K562 (cell line): ENCODE data around the gene MYO3B. TPM values are rescaled to one million over a fixed set of nuclear protein-coding genes. Genes with fewer than 3 reads are reported as not detected.

ENCODE experiments used
- ATF7 ChIP-seq: fragments of 450-650 bp; IDR thresholded peaks from 2 replicates; pipeline ENCODE4 v1.7.1; 2014; ENCODE audit warnings: mild to moderate bottlenecking, moderate library complexity
- EP400 ChIP-seq: fragments of 450-650 bp; IDR thresholded peaks from 2 replicates; pipeline ENCODE4 v1.6.1; 2017; ENCODE audit warnings: antibody characterized with exemption, mild to moderate bottlenecking, moderate library complexity
- ERF ChIP-seq: fragments of 450-650 bp; formaldehyde crosslinking; IDR thresholded peaks from 2 replicates; pipeline ENCODE4 v1.4.0; 2020; ENCODE audit warnings: mild to moderate bottlenecking, mixed read lengths
- FIP1L1 ChIP-seq: fragments of 200-400 bp; formaldehyde crosslinking; IDR thresholded peaks from 2 replicates; pipeline ENCODE4 v1.6.1; 2018; ENCODE audit warnings: mild to moderate bottlenecking, low read depth, low read length; ENCODE audit not compliant: poor library complexity, severe bottlenecking
- FOXP1 ChIP-seq: sonication (generic); formaldehyde crosslinking; IDR thresholded peaks from 2 replicates; pipeline ENCODE4 v1.8.0; 2022; ENCODE audit warnings: mild to moderate bottlenecking, missing genetic modification reagents
- MCM2 ChIP-seq: fragments of 450-650 bp; IDR thresholded peaks from 2 replicates; pipeline ENCODE4 v1.6.1; 2017; ENCODE audit warnings: low read depth, mild to moderate bottlenecking
- NELFE ChIP-seq: IDR thresholded peaks from 2 replicates; pipeline ENCODE4 v1.6.1; 2011; ENCODE audit warnings: mild to moderate bottlenecking; ENCODE audit not compliant: insufficient read depth, insufficient read length
- NFYB ChIP-seq: IDR thresholded peaks from 2 replicates; pipeline ENCODE4 v1.6.1; 2011; ENCODE audit warnings: mild to moderate bottlenecking, moderate library complexity; ENCODE audit not compliant: insufficient read length; ENCODE audit errors: extremely low read depth
- RAD51 ChIP-seq: fragments of 450-650 bp; IDR thresholded peaks from 2 replicates; pipeline ENCODE4 v1.7.1; 2016; ENCODE audit warnings: low read depth, mild to moderate bottlenecking, borderline replicate concordance
- SUPT5H ChIP-seq: fragments of 450-650 bp; IDR thresholded peaks from 2 replicates; pipeline ENCODE4 v1.6.1; 2016
- TCF3 ChIP-seq: sonication (generic); formaldehyde crosslinking; IDR thresholded peaks from 2 replicates; pipeline ENCODE4 v1.4.0; 2020; ENCODE audit warnings: mild to moderate bottlenecking, missing genetic modification reagents
- ZFP30 ChIP-seq: fragments of 250-450 bp; sonication (Bioruptor Pico); IDR thresholded peaks from 2 replicates; pipeline ENCODE4 v1.8.0; 2022; ENCODE audit warnings: moderate library complexity, mild to moderate bottlenecking, inconsistent platforms, borderline replicate concordance
- ZKSCAN8 ChIP-seq: fragments of 200-800 bp; sonication (Bioruptor generic); IDR thresholded peaks from 2 replicates; pipeline ENCODE4 v1.6.1; 2016; ENCODE audit warnings: missing genetic modification characterization, missing compliant biosample characterization
- ZNF121 ChIP-seq: sonication (generic); formaldehyde crosslinking; conservative IDR thresholded peaks from 2 replicates; pipeline ENCODE4 v1.8.0; 2022; ENCODE audit warnings: missing genetic modification reagents
- ZNF165 ChIP-seq: fragments of 250-450 bp; sonication (Bioruptor Pico); IDR thresholded peaks from 2 replicates; pipeline ENCODE4 v1.4.0; 2020; ENCODE audit warnings: borderline replicate concordance
- ZNF780A ChIP-seq: fragments of 250-450 bp; sonication (Bioruptor Pico); IDR thresholded peaks from 2 replicates; pipeline ENCODE4 v1.5.0; 2021; ENCODE audit warnings: mild to moderate bottlenecking
- polyA plus RNA-seq, 8 experiments: library from polyadenylated mRNA; depleted of rRNA in 4 of 8; stranded (reverse) in 5 of 8; unstranded in 3 of 8; fragments of >200 nt; fragmentation: Nextera tagmentation in 2 of 8; fragmentation: Illumina TruSeq in 1 of 8; extraction: Ambion mirVana in 2 of 8; extraction: Trizol in 1 of 8; gene quantifications; 2 replicates each; pipeline versions ENCODE4 v1.2.1 to v1.2.3, GENCODE V29; 2011 to 2014; ENCODE audit warnings: inconsistent platforms in 1 of 8, missing spikeins in 1 of 8
- total RNA-seq, 7 experiments: library from RNA; depleted of rRNA in 6 of 7; stranded (reverse); fragments of >200 nt in 6 of 7; fragmentation: Illumina TruSeq in 2 of 7; extraction: Trizol in 2 of 7; gene quantifications; 2 replicates each; pipeline versions ENCODE4 v1.2.1 to v1.2.3, GENCODE V29; 2011 to 2021; ENCODE audit warnings: low replicate concordance in 1 of 7
- TF ChIP-seq, protein P1 (sequence below): fragments of 250-450 bp; sonication (Bioruptor Pico); IDR thresholded peaks from 2 replicates; pipeline ENCODE4 v1.5.0; 2021
- TF ChIP-seq, protein P2 (sequence below): fragments of 450-650 bp; IDR thresholded peaks from 2 replicates; pipeline ENCODE4 v1.6.1; 2016; ENCODE audit warnings: antibody characterized with exemption
- TF ChIP-seq, protein P3 (sequence below): fragments of 250-450 bp; sonication (Bioruptor Pico); IDR thresholded peaks from 2 replicates; pipeline ENCODE4 v1.4.0; 2020; ENCODE audit warnings: mild to moderate bottlenecking, moderate library complexity
- TF ChIP-seq, protein P4 (sequence below): sonication (generic); formaldehyde crosslinking; IDR thresholded peaks from 2 replicates; pipeline ENCODE4 v1.8.1; 2023; ENCODE audit warnings: mild to moderate bottlenecking, missing genetic modification reagents

Gene MYO3B
- total and polyA plus RNA-seq, 9 of the 15 experiments (the other 6 are each of a cell fraction or from before 2014, with no cell fraction given): 2.7 to 6.5 (median 3.6) TPM

DNA sequence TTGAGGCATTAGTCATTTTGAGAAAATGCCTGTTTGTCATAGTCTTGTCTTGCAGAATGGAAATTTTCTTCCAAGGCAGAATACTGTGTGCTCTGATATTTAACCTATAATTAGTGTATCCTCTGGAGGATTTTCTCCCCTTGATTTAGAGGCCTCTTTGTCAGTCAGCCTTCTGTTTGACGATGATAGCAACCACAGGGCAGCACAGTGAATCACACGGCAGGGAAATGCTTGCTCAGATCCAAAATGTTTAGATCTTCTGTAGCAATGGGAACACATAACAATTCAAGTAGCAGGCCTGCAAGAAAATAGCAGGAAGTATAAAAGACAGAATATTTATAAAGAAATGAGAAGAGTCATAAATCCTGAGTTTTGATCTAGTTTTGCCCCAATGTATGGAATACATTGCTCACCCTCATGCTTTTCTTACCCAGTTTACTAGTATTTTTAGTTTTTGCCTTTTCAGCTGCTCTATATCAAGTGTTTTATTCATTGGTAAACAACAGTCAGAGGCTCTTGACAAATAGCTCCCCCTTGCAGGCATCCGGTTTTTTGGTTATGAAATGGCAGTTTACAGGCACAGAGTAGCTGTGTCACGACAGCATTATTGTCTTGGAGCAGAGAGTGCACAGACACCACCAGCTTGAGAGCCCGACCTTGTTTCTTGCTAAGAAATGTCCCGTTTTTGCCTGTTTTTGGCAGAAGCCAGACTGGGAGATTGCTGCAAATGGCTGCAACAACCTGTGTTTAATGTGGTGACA lies 185.1 kb downstream of the MYO3B start (continued):
- TF ChIP-seq, protein P1, sequence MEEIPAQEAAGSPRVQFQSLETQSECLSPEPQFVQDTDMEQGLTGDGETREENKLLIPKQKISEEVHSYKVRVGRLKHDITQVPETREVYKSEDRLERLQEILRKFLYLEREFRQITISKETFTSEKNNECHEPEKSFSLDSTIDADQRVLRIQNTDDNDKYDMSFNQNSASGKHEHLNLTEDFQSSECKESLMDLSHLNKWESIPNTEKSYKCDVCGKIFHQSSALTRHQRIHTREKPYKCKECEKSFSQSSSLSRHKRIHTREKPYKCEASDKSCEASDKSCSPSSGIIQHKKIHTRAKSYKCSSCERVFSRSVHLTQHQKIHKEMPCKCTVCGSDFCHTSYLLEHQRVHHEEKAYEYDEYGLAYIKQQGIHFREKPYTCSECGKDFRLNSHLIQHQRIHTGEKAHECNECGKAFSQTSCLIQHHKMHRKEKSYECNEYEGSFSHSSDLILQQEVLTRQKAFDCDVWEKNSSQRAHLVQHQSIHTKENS (CRISPR knock-in tag): no peak
- no peak for TF ChIP-seq FOXP1 (CRISPR knock-in tag)
- TF ChIP-seq ATF7: no peak
- no peak; the same call in 1 of the 2 replicates for TF ChIP-seq EP400
- peak; percentile 47; the same call in 1 of the 2 replicates for TF ChIP-seq ERF (CRISPR knock-in tag)
- TF ChIP-seq, protein P2, sequence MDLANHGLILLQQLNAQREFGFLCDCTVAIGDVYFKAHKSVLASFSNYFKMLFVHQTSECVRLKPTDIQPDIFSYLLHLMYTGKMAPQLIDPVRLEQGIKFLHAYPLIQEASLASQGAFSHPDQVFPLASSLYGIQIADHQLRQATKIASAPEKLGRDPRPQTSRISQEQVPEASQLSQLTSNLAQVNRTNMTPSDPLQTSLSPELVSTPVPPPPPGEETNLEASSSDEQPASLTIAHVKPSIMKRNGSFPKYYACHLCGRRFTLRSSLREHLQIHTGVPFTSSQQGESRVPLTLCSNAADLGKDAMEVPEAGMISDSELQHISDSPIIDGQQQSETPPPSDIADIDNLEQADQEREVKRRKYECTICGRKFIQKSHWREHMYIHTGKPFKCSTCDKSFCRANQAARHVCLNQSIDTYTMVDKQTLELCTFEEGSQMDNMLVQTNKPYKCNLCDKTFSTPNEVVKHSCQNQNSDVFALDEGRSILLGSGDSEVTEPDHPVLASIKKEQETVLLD: no peak
- TF ChIP-seq MCM2: no peak
- TF ChIP-seq RAD51: no peak
- no peak for TF ChIP-seq NFYB
- TF ChIP-seq FIP1L1: no peak
- TF ChIP-seq ZNF165: no peak
- TF ChIP-seq ZNF121: peak; percentile 47; the same call in 1 of the 2 replicates
- TF ChIP-seq, protein P3, sequence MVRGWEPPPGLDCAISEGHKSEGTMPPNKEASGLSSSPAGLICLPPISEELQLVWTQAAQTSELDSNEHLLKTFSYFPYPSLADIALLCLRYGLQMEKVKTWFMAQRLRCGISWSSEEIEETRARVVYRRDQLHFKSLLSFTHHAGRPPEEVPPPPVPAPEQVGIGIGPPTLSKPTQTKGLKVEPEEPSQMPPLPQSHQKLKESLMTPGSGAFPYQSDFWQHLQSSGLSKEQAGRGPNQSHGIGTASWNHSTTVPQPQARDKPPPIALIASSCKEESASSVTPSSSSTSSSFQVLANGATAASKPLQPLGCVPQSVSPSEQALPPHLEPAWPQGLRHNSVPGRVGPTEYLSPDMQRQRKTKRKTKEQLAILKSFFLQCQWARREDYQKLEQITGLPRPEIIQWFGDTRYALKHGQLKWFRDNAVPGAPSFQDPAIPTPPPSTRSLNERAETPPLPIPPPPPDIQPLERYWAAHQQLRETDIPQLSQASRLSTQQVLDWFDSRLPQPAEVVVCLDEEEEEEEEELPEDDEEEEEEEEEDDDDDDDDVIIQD (CRISPR knock-in tag): no peak
- TF ChIP-seq, protein P4, sequence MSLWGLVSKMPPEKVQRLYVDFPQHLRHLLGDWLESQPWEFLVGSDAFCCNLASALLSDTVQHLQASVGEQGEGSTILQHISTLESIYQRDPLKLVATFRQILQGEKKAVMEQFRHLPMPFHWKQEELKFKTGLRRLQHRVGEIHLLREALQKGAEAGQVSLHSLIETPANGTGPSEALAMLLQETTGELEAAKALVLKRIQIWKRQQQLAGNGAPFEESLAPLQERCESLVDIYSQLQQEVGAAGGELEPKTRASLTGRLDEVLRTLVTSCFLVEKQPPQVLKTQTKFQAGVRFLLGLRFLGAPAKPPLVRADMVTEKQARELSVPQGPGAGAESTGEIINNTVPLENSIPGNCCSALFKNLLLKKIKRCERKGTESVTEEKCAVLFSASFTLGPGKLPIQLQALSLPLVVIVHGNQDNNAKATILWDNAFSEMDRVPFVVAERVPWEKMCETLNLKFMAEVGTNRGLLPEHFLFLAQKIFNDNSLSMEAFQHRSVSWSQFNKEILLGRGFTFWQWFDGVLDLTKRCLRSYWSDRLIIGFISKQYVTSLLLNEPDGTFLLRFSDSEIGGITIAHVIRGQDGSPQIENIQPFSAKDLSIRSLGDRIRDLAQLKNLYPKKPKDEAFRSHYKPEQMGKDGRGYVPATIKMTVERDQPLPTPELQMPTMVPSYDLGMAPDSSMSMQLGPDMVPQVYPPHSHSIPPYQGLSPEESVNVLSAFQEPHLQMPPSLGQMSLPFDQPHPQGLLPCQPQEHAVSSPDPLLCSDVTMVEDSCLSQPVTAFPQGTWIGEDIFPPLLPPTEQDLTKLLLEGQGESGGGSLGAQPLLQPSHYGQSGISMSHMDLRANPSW (CRISPR knock-in tag): no peak
- TF ChIP-seq ZKSCAN8 (CRISPR knock-in tag): 0 out of 2 replicates have a peak, but pooled peaks have one; percentile 14
- no peak for TF ChIP-seq NELFE
- TF ChIP-seq SUPT5H: no peak
- TF ChIP-seq ZNF780A (CRISPR knock-in tag): no peak
- TF ChIP-seq ZFP30 (CRISPR knock-in tag): no peak
- peak; percentile 86 for TF ChIP-seq TCF3 (CRISPR knock-in tag)
